Activated CD4-positive, alpha-beta T cell treated with anti-CD3 and anti-CD28 coated beads, Interleukin-2, amount 10 ng/mL, durations not matched to agents 7 days and 5 days (primary cell): ENCODE measurements around the gene IMMT. TPM values are rescaled to one million over a fixed set of nuclear protein-coding genes. Genes with fewer than 3 reads are reported as not detected.
"Not testable (repeated sequence)": the region's sequence is repeated elsewhere in the genome, so short reads cannot be mapped to it uniquely, and the experiment has no call there.

ENCODE experiments used
- CTCF ChIA-PET: fragments of 350-600 bp; sonication (Branson Sonifier 250); formaldehyde crosslinking; loops from one replicate; lab custom pipeline; 2021; ENCODE audit warnings: antibody characterized with exemption; lab: Charles Lee
- POLR2A ChIA-PET: fragments of 350-600 bp; sonication (Branson Sonifier 250); formaldehyde crosslinking; loops from one replicate; lab custom pipeline; 2021; ENCODE audit warnings: antibody characterized with exemption; lab: Charles Lee
- DNase-seq: peaks from one replicate; pipeline ENCODE4 v3.0.0-alpha.2; 2020
- H3K27ac Mint-ChIP-seq: one replicate; pipeline ENCODE4 v1.8.0; 2021; ENCODE audit warnings: mild to moderate bottlenecking, moderate library complexity, mixed read lengths
- H3K27me3 Mint-ChIP-seq: one replicate; pipeline ENCODE4 v1.8.0; 2021; ENCODE audit warnings: mixed read lengths
- H3K36me3 Mint-ChIP-seq: one replicate; pipeline ENCODE4 v1.8.0; 2021; ENCODE audit warnings: low read depth, mixed read lengths
- H3K4me1 Mint-ChIP-seq: one replicate; pipeline ENCODE4 v1.8.0; 2021; ENCODE audit warnings: mixed read lengths
- H3K4me3 Mint-ChIP-seq: one replicate; pipeline ENCODE4 v1.8.0; 2021; ENCODE audit warnings: mild to moderate bottlenecking, moderate library complexity, mixed read lengths
- H3K9me3 Mint-ChIP-seq: one replicate; pipeline ENCODE4 v1.8.0; 2021; ENCODE audit warnings: mixed read lengths
- total RNA-seq, 2 experiments: library from RNA; stranded (reverse); gene quantifications; one replicate each; pipeline ENCODE4 v1.2.3, GENCODE V29; 2021

The IMMT gene
- 100 to 1,000 TPM; 130 to 135 TPM for total RNA-seq

GRCh38 chr2:86195055-86195807 is at the start of gene IMMT:
Gene IMMT, minus strand, starts transcription at chr2:86195462. Its CDS starts 80 bp downstream, at chr2:86195382.
- H3K4me3 Mint-ChIP-seq: peak within 1 kb of the TSS; percentile 86

DNA sequence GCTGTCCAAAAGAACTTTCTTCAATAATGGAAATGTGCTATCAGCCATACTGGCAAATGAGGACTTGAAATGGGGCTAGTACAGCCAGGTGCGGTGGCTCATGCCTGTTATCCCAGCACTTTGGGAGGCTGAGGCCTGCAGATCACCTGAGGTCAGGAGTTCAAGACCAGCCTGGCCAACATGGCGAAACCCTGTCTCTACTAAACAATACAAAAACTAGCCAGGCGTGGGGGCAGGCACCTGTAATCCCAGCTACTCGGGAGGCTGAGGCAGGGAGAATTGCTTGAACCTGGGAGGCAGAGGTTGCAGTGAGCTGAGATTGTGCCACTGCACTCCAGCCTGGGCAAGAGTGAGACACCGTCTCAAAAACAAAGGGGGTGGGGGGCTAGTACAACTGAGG is 49.5 kb upstream of the IMMT start:
- CTCF ChIA-PET, H3K4me3 Mint-ChIP-seq, H3K4me1 Mint-ChIP-seq, DNase-seq, POLR2A ChIA-PET, H3K36me3 Mint-ChIP-seq, H3K27me3 Mint-ChIP-seq, H3K9me3 Mint-ChIP-seq, H3K27ac Mint-ChIP-seq: not testable (repeated sequence)

More at GRCh38 chr2:86195055-86195807, at the start of gene IMMT:
- POLR2A ChIA-PET: interaction anchor here (0.6 to 1.4 kb wide), 4 partner anchors 9 to 421 kb away, joined by 3 to 6 read pairs (median 3); partner anchors contain the start of gene KDM3A
- Mint-ChIP-seq H3K4me1 (peaks cover 59% of the 10 kb centered on the region), H3K9me3 (peaks cover 2% of the 10 kb centered on the region), H3K36me3 (peaks cover 24% of the 10 kb centered on the region), H3K27ac (peak within 1 kb of the TSS; percentile 95), H3K27me3 (no peaks in the 10 kb centered on the region)
- DNase-seq: peak; percentile 95
- CTCF ChIA-PET: interaction anchor here (0.6 kb wide), 1 partner anchor 397 kb away, joined by 3 read pairs; no protein-coding TSS in a partner anchor

DNA sequence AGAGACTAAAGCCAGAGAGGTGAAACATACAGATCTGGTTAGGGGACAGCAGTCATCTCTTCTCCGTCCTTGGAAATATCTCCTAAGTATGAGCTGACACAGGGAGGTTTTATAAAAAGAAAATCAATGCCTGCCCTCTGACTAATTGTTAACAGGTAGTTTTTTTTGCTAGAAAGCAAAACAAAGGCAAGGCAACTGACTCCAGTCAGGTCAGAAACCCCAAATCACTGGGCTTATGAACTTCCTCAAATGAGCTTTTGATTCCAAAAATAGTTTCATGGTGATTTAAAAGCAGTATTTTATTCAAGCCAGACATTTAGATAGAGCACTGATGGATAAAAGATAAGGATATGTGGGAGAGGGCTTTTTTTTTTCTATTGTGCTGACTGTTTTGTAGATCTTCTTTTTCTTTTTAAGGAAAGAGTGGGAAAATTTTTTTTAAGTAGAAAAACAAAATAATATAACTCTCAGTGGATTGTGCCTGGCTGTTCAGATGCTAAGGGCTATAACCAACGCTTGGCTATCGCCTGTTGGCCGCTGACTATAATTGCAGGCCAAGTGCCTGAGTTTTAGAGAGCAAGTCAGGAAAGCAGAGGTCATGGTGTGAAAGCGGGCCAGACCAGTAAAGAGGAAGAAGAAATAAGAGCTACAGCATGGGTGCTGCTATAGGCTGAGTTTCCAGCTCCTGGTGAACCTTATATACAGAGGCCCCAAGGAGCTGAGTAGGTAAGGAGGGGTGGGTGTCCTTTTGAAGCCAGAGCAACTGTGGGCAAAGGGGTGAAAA is 48.9 kb upstream of the IMMT start:
- Mint-ChIP-seq H3K27ac (no peak overlapping the region), H3K9me3 (no peaks in the 10 kb centered on the region), H3K27me3 (no peaks in the 10 kb centered on the region), H3K4me3 (no peak overlapping the region), H3K4me1 (peaks cover 5% of the 10 kb centered on the region), H3K36me3 (no peaks in the 10 kb centered on the region)
- CTCF ChIA-PET: no interaction called here
- no peak for DNase-seq
- POLR2A ChIA-PET: no interaction called here

DNA sequence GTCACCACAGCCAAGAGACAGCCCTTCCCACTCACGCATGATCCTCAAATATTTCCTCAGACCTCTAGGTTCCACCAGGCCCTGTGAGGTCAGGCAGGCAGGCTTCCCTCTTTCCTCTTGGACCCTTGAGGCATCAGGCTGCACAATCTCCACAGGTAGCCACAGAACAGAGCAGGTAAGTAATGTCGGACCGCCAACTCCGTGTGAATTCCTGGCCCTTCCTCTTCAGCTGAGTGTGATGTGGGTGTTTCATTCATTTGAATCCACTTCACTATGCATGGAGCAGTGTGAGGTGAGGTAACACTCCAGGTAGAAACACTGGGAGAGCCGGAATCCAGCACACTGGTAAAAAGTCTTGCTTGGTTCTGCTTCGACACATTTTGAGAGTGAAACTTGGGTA is 48.0 kb upstream of the IMMT start:
- H3K4me3 Mint-ChIP-seq: no peak overlapping the region
- no peaks in the 10 kb centered on the region for H3K27me3 Mint-ChIP-seq
- H3K4me1 Mint-ChIP-seq: peaks cover 14% of the 10 kb centered on the region
- DNase-seq: no peak
- H3K36me3 Mint-ChIP-seq: no peaks in the 10 kb centered on the region
- H3K27ac Mint-ChIP-seq: no peak overlapping the region
- CTCF ChIA-PET: no interaction called here
- POLR2A ChIA-PET: no interaction called here
- no peaks in the 10 kb centered on the region for H3K9me3 Mint-ChIP-seq

- Mint-ChIP-seq H3K4me3 (no peak overlapping the region), H3K27ac (no peak overlapping the region), H3K4me1 (peaks cover 20% of the 10 kb centered on the region), H3K36me3 (no peaks in the 10 kb centered on the region), H3K27me3 (no peaks in the 10 kb centered on the region), H3K9me3 (no peaks in the 10 kb centered on the region)
- DNase-seq: no peak
- CTCF ChIA-PET: interaction anchor here (1.0 to 1.2 kb wide), 3 partner anchors 10 to 16 kb away, joined by 3 to 4 read pairs (median 4); no protein-coding TSS in a partner anchor
- POLR2A ChIA-PET: no interaction called here
Observed at GRCh38 chr2:86241611-86242010, 46.3 kb upstream of the IMMT start.

DNA sequence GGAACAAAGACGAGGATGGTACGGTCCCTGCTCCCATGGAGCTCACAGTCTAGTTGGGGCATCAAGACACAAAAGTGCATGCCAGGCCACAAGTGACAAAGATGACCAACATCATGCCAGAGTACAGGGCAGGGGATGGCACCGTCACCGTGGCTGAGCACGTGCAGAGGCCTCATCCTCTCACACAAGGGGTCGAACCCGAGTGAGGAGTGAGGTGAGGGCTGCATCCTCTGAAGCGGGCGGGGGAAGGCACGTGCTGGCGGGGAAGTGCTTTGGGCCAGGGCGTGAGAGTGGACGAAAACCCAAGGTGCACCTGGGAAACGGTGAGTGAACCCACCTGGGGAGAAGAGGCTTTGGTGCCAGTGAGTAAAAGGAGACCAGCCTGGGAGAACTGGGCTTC is 45.0 kb upstream of the IMMT start:
- peaks cover 2% of the 10 kb centered on the region for H3K27me3 Mint-ChIP-seq
- H3K36me3 Mint-ChIP-seq: no peaks in the 10 kb centered on the region
- ChIA-PET CTCF (interaction anchor here (1.2 kb wide), 1 partner anchor 15 kb away, joined by 4 read pairs; no protein-coding TSS in a partner anchor), POLR2A (no interaction called here)
- H3K4me3 Mint-ChIP-seq: no peak overlapping the region
- no peak overlapping the region for H3K27ac Mint-ChIP-seq
- no peaks in the 10 kb centered on the region for H3K9me3 Mint-ChIP-seq
- no peak for DNase-seq
- peaks cover 20% of the 10 kb centered on the region for H3K4me1 Mint-ChIP-seq

GRCh38 chr2:86239745-86240144 is 44.5 kb upstream of the IMMT start:
- Mint-ChIP-seq H3K27ac (no peak overlapping the region), H3K36me3 (no peaks in the 10 kb centered on the region), H3K4me3 (no peak overlapping the region), H3K4me1 (peaks cover 20% of the 10 kb centered on the region), H3K9me3 (no peaks in the 10 kb centered on the region), H3K27me3 (peaks cover 2% of the 10 kb centered on the region)
- ChIA-PET CTCF (no interaction called here), POLR2A (no interaction called here)
- no peak for DNase-seq

DNA sequence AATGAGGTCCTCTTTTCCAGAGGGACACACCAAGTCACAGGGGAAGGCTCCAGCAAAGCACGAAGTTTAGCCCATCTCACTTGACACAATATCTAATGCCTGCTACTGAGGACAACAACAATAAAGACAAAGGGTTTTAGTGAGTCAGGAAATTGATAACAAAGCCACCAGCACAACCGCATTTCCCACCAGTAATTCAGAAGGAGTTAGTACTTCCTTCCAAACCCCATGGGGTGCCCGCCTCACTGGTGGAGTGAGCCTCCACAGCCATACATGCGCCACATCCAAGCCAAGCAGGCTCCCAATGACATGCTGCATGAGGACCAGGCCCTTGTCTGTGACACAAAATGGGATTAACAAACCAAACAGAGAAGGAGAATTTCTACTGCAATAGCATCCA is 44.1 kb upstream of the IMMT start:
- H3K4me3 Mint-ChIP-seq: no peak overlapping the region
- peaks cover 2% of the 10 kb centered on the region for H3K27me3 Mint-ChIP-seq
- ChIA-PET POLR2A (no interaction called here), CTCF (no interaction called here)
- H3K36me3 Mint-ChIP-seq: no peaks in the 10 kb centered on the region
- DNase-seq: no peak
- no peaks in the 10 kb centered on the region for H3K9me3 Mint-ChIP-seq
- H3K27ac Mint-ChIP-seq: no peak overlapping the region
- H3K4me1 Mint-ChIP-seq: peaks cover 20% of the 10 kb centered on the region

GRCh38 chr2:86238354-86238753 is 43.1 kb upstream of the IMMT start:
- peak; percentile 39 for DNase-seq
- Mint-ChIP-seq H3K36me3 (no peaks in the 10 kb centered on the region), H3K9me3 (no peaks in the 10 kb centered on the region), H3K27me3 (peaks cover 2% of the 10 kb centered on the region), H3K4me1 (peaks cover 20% of the 10 kb centered on the region), H3K27ac (peak overlapping the region; percentile 14), H3K4me3 (no peak overlapping the region)
- POLR2A ChIA-PET: no interaction called here
- CTCF ChIA-PET: no interaction called here

DNA sequence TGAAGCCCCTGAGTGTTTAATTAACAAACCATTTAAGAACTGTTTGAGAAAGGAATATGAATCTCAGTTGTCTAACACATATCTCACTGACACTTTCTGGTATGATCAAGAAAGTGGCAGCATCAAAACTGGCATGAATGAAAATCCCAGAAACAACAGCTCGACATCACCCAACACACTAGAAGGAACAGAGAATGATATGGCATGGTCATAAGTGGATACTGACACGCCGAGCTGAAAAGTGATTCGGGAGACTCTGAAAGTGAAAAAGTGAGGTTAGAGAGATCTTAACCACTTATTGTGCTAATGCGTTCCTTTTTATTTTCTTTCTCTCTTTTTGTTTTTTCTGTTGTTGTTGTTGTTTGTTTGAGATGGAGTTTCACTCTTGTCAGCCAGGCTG is 41.9 kb upstream of the IMMT start:
- Mint-ChIP-seq H3K27ac (no peak overlapping the region), H3K9me3 (no peaks in the 10 kb centered on the region), H3K36me3 (no peaks in the 10 kb centered on the region), H3K4me1 (peaks cover 20% of the 10 kb centered on the region), H3K27me3 (peaks cover 2% of the 10 kb centered on the region), H3K4me3 (no peak overlapping the region)
- POLR2A ChIA-PET: no interaction called here
- no peak for DNase-seq
- CTCF ChIA-PET: no interaction called here

DNA sequence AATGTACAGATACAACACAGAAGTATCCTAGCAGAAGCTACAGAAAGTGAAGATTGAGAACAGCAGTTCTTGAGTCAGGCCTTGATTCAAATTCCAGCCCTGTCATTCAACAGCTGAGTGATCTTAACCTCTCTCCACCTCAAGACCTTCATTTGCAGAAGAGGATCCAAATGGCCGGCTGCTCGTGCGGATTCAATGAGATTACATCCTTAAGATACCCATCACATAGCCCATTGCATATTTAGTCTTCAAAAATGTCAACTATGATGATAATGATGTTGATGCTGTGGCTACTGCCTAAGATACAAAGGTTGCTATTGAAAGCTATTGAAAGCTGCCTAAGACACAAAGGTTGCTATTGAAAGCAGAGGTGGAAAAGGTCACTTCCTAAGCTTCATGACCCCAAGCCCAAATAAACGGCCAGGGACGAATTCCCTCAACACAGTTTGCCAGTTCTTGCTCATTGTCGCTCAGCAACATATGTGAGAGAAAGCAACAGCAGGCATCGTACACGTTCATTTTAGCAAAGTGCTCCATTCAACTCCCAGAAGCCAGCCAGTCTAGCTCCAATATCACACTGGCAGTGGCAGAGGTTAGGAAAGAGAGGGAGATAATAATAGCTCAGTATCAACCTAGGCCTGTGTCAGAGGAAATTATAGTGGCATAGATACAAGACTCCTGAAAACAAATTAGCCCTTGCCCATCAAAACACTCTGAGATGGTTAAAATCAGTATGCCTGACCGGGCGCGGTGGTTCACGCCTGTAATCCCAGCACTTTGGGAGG is 40.1 kb upstream of the IMMT start:
- Mint-ChIP-seq H3K4me3 (no peak overlapping the region), H3K27me3 (peaks cover 2% of the 10 kb centered on the region), H3K27ac (no peak overlapping the region), H3K36me3 (no peaks in the 10 kb centered on the region), H3K4me1 (peaks cover 20% of the 10 kb centered on the region), H3K9me3 (no peaks in the 10 kb centered on the region)
- ChIA-PET CTCF (interaction anchor here (1.5 kb wide), 1 partner anchor 14 kb away, joined by 6 read pairs; no protein-coding TSS in a partner anchor), POLR2A (no interaction called here)
- no peak for DNase-seq

- ChIA-PET CTCF (interaction anchor here (1.5 kb wide), 1 partner anchor 14 kb away, joined by 6 read pairs; no protein-coding TSS in a partner anchor), POLR2A (no interaction called here)
- H3K4me1 Mint-ChIP-seq: peaks cover 20% of the 10 kb centered on the region
- H3K36me3 Mint-ChIP-seq: no peaks in the 10 kb centered on the region
- no peak for DNase-seq
- H3K4me3 Mint-ChIP-seq: no peak overlapping the region
- no peaks in the 10 kb centered on the region for H3K9me3 Mint-ChIP-seq
- peak overlapping the region; percentile 32 for H3K27ac Mint-ChIP-seq
- peaks cover 2% of the 10 kb centered on the region for H3K27me3 Mint-ChIP-seq
Observed at GRCh38 chr2:86234563-86235131, 39.4 kb upstream of the IMMT start.
